Stimulated activated CD8-positive, alpha-beta memory T cell treated with anti-CD3 and anti-CD28 coated beads, Interleukin-7, amount 100 ng/mL, for 48 hours (primary cell): ENCODE data around the gene TREH.
"Not testable (repeated sequence)": the region's sequence is repeated elsewhere in the genome, so short reads cannot be mapped to it uniquely, and the experiment has no call there.

Experiments used
- DNase-seq, 2 donors: peaks; one replicate each; pipeline ENCODE4 v3.0.0-alpha.2; 2020; ENCODE audit warnings: low read depth in 1 of 2; ENCODE audit errors: extremely low read depth in 1 of 2

The TREH gene

DNA sequence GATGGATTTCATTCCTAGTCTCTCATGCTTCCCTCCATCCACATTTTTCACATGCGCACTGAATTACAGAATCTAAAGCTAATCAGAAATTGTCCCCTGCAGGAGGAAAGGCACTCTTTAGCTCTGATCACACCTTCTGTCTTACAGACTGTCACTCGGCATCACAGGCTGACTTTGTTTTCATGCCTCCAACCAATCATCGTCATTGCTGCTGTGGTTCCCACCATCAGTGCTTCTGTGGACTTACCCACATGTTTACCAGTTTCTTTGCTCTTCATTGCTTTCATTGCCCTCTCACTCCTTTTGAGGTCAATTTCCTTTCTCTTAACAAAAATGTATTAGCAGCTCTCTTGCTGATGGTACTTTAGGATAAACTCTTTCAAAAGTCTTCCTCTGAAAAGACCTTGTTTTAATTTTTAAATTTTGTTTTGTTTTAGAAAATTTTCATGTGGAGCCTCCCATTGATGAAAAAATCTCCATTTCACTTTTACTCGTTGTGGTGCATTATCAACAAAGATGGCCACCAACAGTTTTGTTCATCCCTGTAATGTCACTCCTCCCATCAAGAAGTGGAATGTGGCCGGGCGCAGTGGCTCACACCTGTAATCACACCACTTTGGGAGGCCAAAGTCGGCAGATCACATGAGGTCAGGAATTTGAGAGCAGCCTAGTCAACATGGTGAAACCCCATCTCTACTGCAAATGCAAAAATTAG, 20.2 kb upstream of the TREH start:
- no peak for DNase-seq

DNA sequence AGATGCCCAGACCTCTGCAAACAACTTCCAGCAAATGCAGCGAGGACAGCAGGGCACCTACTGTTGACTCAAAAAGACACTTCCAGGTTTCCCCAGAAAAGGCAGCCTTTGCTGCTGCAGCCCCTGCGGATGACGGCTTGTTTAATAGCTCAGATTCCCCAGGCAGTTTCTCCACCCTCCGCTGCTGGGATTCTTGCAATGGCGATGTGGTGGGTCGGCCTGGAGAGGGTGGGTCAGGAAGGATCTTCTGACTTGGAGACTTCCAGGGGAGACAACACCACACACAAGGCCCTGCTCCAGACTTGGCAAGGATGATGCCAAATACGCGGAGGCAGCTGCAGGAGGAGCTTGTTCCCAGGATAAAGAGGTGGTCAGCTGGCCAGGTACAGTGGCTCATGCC, 17.9 kb upstream of the TREH start:
- no peak for DNase-seq

DNA sequence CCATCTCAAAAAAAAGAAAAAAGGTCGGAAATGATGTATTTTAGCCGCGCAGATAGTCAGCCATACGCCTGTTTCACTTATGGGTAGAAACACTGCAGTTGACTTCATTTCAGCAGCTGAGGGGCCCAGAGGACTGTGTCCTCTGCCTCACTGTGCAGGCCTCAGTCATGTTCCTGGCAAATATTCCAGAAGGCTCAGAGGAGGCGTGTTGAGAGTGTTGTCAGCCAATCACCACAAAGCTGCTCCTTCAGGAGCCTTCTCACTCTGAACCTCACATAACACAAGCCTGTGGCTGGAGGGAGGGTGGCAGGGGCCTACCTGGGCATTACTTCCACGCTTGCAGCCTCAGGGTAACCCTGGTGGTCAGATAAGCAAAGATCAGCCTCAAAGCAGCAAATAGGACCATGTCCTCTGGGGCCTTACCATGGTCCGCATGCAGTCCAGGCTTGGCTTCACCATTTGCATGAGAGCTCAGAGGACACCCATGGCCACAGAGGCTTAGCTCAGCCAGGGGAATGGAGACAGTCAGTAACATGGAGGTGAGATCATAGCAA, 17.3 kb upstream of the TREH start:
- DNase-seq: no peak

DNA sequence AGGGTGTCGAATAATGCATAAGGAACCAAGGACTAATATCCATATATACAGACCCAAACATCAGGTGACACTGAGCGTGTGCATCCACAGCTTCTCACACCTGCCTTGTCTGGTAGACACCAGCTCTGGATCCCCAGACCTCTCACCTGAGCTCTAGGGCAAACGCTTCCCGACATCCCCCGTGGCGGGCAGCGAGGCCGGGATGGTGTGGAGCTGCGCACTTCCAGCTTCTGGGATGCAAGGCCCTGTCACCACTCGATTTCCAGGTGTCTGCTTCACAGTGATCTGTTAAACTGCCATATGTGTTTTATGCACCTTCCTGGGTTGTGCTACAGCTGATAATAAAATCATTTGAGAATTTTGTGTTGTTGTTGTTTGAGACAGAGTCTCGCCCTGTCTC, 15.3 kb upstream of the TREH start:
- no peak for DNase-seq

DNA sequence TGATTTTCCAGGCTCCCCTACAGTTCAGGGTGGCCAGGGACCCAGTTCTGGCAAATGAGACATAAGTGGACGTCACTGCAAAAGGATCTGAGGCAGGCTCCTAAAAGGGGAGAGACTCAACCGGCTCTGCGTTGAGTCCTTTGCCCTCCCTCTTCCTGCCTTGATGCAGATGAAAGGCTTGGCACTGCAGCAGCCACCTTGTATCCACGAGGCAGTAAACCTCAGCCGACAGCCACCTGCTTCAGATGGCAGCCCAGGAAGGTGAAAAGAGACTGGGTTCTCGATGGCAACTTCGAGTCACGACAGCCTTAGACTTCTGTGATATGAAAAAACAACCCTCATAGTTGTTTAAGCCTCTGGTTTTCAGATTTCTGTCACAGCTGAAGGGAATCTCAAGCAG, 14.7 kb upstream of the TREH start:
- DNase-seq: no peak

DNA sequence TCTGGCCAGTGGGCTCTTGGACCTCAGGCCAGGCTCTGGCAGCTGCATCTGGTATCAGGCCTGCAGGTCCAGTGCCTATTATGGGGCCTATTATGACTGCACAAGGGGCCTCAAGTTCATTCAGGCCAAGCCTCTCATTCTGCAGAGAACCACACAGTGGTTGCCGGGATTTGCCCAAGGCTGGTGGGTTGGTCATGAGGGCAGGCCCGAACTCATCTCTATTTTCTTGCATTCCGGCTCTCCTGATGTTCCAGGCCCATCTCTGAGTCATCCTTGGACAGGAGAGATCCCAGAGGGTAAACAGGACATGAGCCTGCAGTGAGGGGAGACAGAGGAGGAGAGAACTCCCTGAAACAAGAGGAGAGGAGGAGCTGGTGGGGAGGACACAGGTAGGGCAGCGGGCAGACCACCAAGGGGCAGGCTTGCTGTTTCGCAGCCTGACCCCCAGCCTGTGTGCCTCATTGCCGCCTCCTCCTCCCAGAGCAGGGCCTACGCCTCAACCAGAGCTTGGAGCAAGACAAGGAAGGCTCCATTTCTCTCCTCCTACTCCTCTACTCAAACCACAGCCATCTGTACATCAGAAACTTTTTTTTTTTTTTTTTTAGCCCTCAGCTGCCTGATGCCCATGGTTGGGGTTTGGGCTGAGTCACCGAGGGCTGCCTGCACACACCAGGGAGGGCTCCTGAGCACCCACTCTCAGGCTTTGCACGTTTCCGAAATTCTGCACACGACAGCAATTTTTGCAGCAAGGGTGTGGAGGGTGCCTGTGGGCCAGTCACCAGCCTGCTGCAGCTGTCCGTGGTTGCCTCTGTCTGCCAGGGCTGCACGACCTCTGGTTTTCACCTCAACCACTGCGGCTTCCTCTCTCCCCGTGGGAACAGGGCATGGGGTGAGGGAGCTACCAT, 12.7 kb upstream of the TREH start:
- DNase-seq: peak; percentile 56 to 77

DNA sequence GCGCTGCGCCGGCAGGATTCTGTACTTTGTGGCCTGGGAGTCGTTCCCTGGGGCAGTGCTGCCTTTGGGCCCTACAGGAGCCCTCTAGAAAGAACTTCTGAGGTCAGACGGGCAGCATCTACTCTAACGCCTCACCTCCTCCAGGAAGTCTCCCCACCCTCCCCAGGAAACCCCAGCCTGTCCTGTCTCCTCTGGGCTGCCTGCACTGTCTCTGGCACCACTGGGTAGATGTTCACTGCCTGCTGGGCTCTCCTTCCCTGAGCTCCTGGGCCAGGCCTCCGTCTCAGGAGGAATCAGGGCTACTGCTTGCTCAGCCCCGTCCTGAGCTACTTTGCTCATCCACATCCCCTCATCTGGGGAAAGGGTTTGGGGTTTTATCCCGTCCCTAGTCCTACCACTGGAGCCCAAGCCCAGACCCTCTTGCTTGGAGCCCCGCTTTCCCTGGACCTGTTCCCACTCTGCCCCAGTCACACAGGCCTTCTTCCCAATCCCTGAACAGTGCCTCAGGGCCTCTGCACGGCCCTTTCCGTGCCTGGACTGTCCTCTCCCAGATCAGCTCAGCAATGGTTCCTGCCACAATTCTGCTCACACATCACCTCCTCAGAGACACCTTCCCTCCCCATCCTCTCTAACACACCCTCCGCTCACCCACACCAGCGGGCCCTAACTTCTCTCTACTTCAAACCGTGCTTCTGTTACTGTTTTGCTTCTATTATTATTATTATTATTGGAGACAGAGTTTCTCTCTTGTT, 11.3 kb upstream of the TREH start:
- no peak for DNase-seq

DNA sequence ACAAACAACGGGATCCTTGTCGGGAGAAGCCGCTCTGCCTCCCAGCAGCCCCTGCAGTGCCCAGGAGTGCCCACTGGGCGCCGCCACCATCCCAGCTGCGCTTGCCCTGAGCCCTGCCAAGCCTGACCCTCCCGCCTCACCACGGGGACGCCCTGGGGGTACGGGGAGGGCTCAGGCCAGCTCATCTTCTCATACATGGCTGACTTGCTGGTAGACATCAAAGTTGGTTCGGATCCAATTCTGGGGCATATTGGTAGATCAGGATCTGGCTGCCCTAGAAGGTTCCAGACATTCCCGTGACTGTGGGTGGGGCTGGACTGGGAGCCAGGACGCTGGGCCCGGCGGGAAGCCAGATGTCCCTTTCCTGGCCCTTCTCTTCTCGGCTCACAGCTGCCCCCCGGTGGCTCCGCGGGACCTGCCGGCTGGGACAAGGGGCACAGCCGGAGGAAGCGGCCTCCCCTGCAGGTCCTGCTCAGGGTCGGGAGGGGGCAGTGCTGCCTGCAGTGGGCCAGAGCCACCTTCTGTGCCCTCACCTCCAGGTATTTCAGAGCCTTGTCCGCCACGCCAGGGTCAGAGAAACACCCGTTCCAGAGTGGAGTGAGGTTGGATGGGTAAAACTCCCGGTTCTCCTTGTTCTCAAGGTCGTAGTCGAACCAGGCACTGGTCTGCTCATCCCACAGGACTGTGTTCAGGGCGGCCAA, 10.6 kb upstream of the TREH start:
- peak; percentile 71 to 76 for DNase-seq

DNA sequence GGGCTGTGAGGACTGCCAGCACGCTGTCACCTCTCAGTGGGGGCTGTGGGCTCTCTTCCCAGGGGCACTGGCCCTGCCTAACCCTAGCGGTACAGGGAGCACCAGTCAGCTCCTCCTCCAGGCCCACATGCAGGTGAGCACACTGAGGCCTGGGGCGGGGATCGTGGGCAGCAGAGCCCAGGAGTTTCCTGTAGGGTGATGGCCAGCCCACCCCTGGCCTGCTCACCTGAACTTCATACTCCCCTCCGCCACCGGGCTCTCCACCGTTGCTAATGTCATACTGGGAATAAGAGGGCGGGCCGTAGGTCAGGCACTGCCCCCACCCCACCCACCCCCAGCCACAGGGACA, 10.0 kb upstream of the TREH start:
- no peak for DNase-seq

DNA sequence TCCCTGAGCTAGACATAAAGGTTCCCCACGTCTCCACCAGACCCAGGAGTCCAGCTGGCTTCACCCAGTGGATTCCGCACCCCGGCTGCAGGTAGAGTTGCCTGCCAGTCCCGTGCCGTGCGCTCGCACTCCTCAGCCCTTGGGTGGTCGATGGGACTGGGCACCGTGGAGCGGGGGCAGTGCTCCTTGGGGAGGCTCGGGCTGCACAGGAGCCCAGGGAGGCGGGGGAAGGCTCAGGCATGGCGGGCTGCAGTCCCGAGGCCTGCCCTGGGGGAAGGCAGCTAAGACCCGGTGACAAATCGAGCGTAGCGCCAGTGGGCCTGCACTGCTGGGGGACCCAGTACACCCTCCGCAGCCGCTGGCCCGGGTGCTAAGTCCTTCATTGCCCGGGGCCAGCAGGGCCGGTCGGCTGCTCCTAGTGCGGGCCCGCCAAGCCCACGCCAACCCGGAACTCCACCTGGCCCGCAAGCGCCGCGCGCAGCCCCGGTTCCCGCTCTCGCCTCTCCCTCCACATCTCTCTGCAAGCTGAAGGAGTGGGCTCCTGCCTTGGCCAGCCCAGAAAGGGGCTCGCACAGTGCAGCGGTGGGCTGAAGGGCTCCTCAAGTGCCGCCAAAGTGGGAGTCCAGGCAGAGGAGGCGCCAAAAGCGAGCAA, 9.5 kb upstream of the TREH start:
- DNase-seq: no peak

DNA sequence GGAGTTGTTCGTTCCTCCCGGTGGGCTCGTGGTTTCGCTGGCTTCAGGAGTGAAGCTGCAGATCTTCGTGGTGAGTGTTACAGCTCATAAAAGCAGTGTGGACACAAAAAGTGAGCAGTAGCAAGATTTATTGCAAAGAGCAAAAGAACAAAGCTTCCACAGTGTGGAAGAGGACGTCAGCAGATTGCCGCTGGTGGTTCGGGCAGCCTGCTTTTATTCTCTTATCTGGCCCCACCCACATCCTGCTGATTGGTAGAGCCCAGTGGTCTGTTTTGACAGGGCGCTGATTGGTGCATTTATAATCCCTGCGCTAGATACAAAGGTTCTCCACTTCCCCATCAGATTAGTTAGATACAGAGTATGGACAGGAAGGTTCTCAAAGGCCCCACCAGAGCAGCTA, 8.9 kb upstream of the TREH start:
- not testable (repeated sequence) for DNase-seq

DNA sequence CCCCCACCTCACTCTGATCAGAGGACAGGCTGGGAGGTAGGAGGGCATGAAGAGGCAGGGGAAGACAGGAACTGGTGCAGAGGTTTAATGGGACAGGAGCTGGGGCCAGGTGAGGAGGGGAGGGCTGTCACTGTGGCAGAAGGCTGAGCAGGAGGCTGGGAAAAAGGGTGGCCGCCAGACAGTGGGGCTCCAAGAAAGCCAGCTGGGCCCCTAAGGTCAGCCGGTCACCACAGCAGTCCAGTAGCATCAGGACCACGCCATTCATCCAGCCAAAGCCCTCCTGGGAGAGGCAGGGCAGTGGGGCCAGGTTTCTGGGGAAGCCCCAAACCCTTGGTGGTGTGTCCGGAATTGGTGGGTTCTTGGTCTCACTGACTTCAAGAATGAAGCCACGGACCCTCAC, 8.5 kb upstream of the TREH start:
- no peak for DNase-seq

DNA sequence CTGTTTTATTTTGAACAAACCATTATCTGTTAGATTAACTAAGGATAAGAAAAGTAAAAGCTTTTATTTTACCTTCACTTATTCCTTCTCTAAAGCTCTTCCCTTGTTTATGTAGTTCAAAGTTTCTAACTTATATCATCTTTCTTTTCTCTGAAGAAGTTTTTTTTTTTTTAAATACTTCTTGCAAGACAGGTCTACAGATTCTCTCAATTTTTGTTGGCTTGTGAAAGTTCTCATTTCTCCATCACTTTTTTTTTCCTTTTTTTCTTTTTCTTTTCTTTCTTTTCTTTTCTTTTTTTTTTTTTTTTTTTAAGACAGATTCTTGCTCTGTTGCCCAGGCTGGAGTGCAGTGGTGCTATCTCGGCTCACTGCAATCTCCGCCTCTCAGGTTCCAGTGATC, 4.7 kb upstream of the TREH start:
- no peak for DNase-seq

DNA sequence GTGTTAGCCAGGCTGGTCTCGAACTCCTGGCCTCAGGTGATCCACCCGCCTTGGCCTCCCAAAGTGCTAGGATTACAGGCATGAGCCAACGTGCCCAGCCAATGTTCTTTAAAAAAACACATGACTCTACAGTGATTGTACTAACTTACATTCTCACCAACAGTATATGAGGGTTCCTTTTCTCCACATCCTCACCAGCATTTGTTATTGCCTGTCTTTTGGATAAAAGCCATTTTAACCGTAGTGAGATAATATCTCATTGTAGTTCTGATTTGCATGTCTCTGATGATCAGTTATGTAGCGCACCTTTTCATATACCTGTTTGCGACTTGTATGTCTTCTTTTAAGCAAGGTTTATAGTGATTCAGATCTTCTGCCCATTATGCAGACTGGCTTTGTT, 3.5 kb upstream of the TREH start:
- DNase-seq: not testable (repeated sequence)

DNA sequence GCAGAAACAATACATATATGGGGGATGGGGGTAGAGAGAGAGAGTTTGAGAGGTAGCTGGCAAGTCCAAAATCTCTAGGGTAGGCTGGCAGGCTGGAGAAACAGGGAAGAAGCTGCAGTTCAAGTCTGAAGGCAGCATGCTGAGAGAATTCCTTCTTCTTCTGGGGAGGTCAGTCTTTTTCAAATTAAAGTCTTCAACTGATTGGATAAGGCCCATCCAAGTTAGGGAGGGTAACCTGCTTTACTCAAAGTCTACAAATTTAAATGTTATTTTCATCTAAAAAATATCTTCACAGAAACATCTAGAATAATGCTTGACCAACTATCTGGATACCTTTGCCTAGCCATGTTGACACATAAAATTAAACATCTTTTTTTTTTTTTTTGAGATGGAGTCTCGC, 2.9 kb upstream of the TREH start:
- no peak for DNase-seq

DNA sequence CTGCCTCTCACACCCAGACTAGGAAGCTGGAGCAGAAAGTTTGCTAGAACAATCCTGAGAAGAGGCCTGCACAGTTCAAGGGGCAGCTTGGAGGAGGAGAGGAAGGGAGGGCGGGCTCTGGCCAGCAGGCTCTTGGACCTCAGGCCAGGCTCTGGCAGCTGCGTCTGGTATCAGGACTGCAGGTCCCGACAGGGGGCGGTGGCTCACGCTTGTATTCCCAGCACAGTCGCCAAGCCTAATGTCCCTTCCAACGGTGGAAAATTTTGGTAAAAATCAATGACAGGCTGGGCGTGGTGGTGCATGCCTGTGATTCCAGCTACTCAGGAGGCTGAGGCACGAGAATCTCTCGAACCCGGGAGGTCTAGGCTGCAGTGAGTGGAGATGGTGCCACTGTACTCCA, 542 bp downstream of the TREH start:
- DNase-seq: not testable (repeated sequence)

DNA sequence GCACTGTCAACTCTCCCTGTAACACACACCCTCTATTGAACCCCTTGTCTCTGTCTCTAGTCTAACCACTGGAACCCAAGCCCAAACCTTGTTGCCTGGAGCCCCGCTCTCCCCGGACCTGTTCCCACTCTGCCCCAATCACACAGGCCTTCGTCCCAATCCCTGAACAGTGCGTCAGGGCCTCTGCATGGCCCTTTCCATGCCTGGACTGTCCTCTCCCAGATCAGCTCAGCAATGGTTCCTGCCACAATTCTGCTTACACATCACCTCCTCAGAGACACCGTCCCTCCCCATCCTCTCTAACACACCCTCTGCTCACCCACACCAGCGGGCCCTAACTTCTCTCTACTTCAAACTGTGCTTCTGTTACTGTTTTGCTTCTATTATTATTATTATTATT, 1.5 kb downstream of the TREH start:
- no peak for DNase-seq

DNA sequence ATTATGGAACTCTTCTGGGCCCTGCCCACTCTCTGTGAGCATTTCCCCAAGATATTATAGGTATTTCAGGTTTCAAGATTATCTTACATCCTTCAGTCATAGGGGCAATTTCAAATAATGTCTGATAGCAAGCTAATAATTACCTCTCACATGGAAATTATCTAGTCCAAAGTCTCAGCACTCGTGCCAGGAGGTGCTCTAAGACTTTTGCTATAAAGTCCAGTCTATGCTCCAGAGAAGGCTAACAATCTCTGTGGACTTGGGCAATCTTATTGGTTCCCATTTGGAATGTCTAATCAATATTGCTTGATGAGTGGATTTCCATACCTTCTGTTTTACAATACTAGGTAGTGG, 5.4 kb downstream of the TREH start:
- DNase-seq: no peak

DNA sequence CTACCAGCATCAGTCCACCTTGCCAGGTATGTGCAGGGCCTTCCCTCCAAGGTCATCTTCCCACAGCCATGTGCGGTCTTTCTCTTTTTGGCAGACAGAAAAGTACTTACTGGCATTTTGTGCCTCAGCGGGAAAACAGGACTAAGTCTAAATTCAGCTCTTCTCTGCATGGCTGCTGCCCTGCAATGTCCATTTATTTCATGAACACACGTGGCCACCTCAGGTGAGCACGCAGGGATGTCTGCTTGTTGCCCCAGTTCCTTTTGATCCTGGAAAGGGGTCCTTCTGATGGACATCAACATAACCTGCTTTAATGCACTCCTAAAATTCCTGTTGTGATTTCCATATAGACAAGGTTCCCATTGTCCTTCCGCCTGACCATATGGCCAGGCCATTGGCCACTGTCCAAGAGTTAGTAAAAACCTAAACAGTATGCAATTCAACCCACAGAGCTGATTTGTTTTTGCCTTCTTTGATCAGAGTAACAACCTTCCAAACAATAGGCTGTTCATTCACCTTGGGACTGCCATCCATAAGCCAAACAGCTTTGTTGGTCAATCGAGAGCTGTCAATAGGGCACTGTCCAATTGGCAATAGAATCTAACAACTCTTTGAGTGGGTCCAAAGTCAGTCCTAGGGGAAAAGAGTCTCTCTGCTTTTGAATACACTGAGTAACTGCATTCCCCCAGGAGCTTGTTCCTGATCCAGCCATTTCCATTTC, 5.9 kb downstream of the TREH start:
- no peak for DNase-seq

DNA sequence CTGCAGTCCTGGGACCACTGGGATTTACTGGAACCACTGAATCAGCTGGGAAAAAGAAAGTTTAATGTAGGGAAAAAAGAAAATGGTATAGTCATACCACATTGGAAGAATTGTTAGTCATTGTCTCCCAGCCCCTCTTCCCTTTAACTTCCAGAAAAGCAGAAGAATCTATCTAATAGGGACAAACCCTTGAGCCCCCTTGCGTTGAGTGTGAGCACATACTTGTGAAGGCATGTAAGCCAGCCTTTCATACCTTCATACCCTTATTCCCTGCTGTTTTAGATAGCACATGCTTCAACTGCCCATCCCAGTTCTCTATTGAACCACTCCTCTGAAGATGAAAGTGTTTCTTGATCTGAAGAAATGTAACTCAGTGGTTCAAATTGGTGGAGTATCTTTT, 6.6 kb downstream of the TREH start:
- DNase-seq: no peak
